Activated CD4-positive, CD25-positive, alpha-beta regulatory T cell treated with anti-CD3 and anti-CD28 coated beads, Interleukin-2, amount 50 U/mL, for 72 hours (primary cell): ENCODE data around the gene GRIK5.
"Not testable (repeated sequence)": the region's sequence is repeated elsewhere in the genome, so short reads cannot be mapped to it uniquely, and the experiment has no call there.

Experiments
- DNase-seq: peaks from one replicate; pipeline ENCODE4 v3.0.0; 2021

GRIK5 gene

GRCh38 chr19:42042455-42043170 lies 27.4 kb downstream of the GRIK5 start:
- DNase-seq: no peak

GRCh38 chr19:42040491-42040890 lies 29.5 kb downstream of the GRIK5 start:
- DNase-seq: not testable (repeated sequence)

- DNase-seq: no peak
Observed at GRCh38 chr19:42040031-42040430, 30.0 kb downstream of the GRIK5 start.

GRCh38 chr19:42038666-42039065 lies 31.3 kb downstream of the GRIK5 start:
- DNase-seq: no peak

- no peak for DNase-seq
Observed at GRCh38 chr19:42037649-42038048, 32.4 kb downstream of the GRIK5 start.

GRCh38 chr19:42034640-42035391 lies 35.2 kb downstream of the GRIK5 start:
- DNase-seq: peak; percentile 56

- no peak for DNase-seq
Observed at GRCh38 chr19:42033413-42033812, 36.6 kb downstream of the GRIK5 start.

- DNase-seq: no peak
Observed at GRCh38 chr19:42032431-42032830, 37.6 kb downstream of the GRIK5 start.

- DNase-seq: no peak
Observed at GRCh38 chr19:42030645-42031440, 39.2 kb downstream of the GRIK5 start.

- DNase-seq: peak; percentile 44
Observed at GRCh38 chr19:42028304-42029216, 41.4 kb downstream of the GRIK5 start.

GRCh38 chr19:42024622-42025111 lies 45.3 kb downstream of the GRIK5 start:
- no peak for DNase-seq

- no peak for DNase-seq
Observed at GRCh38 chr19:42023943-42024260, 46.1 kb downstream of the GRIK5 start.

- no peak for DNase-seq
Observed at GRCh38 chr19:42023121-42023942, 46.7 kb downstream of the GRIK5 start.

- no peak for DNase-seq
Observed at GRCh38 chr19:42022616-42023015, 47.4 kb downstream of the GRIK5 start.

- DNase-seq: no peak
Observed at GRCh38 chr19:42021185-42021584, 48.8 kb downstream of the GRIK5 start.

- no peak for DNase-seq
Observed at GRCh38 chr19:42018503-42019193, 51.4 kb downstream of the GRIK5 start.

GRCh38 chr19:42017040-42017439 lies 53.0 kb downstream of the GRIK5 start:
- no peak for DNase-seq

- not testable (repeated sequence) for DNase-seq
Observed at GRCh38 chr19:42012747-42013146, 57.3 kb downstream of the GRIK5 start.

- no peak for DNase-seq
Observed at GRCh38 chr19:42010245-42011126, 59.5 kb downstream of the GRIK5 start.

- DNase-seq: no peak
Observed at GRCh38 chr19:42006569-42006968, 63.4 kb downstream of the GRIK5 start.
